Transverse colon (tissue), 3 donors: ENCODE measurements around the gene EML1.

Experiments used
- EP300 ChIP-seq: sonication (generic); formaldehyde crosslinking; IDR thresholded peaks from one replicate; pipeline ENCODE4 v1.6.1; 2017; ENCODE audit warnings: antibody characterized with exemption, low read depth
- TF ChIP-seq, protein P1 (sequence below), 5 experiments: fragments of 200-600 bp in 3 of 5; fragments of 450-650 bp in 2 of 5; sonication (generic) in 3 of 5; IDR thresholded peaks; 1 replicate in 2 of 5; 2 replicates in 3 of 5; pipeline ENCODE4 v1.5.1; 2016 to 2017; ENCODE audit warnings: antibody characterized with exemption in 5 of 5, inconsistent platforms in 3 of 5, mild to moderate bottlenecking in 2 of 5, moderate library complexity in 1 of 5

DNA sequence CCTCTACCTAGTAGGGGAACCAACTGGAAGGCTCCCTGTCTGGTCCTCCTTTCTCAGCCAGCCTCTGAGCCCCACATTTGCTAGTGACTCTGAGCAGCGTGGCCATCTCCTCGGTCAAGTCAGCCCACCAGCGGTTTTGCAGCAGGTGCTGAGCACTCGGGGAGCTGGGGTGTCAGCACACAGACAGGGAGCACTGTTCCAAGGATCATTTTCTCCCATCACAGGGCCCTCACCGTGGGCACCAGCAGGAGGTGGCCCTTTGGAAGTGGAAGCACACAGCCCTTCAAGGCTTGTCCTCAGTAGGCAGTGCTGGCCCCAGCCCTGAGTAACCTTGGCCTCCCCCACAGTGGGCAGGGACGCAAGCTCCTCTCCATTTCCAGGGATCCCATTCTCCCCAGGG lies 24.1 kb upstream of the EML1 start:
- TF ChIP-seq, protein P1, sequence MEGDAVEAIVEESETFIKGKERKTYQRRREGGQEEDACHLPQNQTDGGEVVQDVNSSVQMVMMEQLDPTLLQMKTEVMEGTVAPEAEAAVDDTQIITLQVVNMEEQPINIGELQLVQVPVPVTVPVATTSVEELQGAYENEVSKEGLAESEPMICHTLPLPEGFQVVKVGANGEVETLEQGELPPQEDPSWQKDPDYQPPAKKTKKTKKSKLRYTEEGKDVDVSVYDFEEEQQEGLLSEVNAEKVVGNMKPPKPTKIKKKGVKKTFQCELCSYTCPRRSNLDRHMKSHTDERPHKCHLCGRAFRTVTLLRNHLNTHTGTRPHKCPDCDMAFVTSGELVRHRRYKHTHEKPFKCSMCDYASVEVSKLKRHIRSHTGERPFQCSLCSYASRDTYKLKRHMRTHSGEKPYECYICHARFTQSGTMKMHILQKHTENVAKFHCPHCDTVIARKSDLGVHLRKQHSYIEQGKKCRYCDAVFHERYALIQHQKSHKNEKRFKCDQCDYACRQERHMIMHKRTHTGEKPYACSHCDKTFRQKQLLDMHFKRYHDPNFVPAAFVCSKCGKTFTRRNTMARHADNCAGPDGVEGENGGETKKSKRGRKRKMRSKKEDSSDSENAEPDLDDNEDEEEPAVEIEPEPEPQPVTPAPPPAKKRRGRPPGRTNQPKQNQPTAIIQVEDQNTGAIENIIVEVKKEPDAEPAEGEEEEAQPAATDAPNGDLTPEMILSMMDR (IDR thresholded peaks at IDR 0.05) = no peak
- no peak for TF ChIP-seq EP300
